NCI-H2196 (cell line): ENCODE results near the gene AP5Z1.
"Not testable (repeated sequence)": the region's sequence is repeated elsewhere in the genome, so short reads cannot be mapped to it uniquely, and the experiment has no call there.

Experiments used
- DNase-seq: peaks from one replicate; lab custom pipeline; 2025; ENCODE audit not compliant: unreplicated experiment; lab: John Stamatoyannopoulos, UW

Gene AP5Z1

DNA sequence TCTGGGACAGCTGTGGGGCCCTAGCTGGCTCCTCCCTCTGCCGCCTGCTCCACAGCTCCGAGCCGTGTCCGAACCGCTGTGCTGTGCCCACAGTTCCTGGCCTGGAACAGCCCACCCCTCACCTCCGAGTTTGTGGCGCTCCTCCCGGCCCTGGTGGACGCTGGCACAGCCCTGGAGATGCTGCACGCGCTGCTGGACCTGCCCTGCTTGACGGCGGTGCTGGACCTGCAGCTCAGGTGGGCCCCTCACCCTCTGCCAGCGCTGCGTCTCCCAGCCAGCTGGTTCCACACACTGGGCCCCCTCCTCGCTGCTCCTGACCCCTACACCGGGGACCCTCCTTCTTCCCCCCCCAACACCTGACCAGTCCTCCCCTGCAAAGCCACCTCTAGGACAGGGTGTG, 12.1 kb downstream of the AP5Z1 start:
- no peak for DNase-seq

DNA sequence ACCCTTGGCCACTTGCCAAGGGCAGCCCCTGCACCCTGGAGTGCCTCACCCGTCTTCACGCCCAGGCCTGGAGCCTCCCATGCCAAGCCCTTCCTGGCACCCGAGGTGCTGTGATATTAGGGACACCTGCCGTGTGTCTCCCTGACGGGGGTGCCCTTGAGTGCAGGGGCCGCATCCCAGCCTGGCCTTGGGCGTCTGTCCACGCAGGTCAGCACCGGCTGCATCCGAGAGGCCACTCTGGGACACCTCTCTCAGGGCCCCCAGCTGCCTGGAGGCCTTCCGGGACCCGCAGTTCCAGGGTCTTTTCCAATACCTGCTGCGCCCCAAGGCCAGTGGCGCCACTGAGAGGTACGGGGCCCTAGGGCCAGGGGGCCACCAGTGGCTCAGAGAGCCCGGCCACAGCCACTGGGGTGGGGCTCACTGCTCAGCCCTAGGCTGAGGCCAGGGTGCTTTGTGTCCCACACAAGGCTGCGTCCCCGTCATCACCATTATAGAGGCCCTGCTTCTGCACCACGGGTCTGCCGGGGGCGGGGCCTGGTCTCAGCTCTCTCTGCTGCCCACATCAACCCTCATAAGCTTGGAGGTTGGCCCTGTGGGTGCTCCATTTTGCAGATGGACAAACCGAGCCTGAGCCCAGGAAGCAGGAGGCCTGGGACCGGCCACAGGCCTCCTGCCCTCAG, 12.7 kb downstream of the AP5Z1 start:
- DNase-seq = no peak

DNA sequence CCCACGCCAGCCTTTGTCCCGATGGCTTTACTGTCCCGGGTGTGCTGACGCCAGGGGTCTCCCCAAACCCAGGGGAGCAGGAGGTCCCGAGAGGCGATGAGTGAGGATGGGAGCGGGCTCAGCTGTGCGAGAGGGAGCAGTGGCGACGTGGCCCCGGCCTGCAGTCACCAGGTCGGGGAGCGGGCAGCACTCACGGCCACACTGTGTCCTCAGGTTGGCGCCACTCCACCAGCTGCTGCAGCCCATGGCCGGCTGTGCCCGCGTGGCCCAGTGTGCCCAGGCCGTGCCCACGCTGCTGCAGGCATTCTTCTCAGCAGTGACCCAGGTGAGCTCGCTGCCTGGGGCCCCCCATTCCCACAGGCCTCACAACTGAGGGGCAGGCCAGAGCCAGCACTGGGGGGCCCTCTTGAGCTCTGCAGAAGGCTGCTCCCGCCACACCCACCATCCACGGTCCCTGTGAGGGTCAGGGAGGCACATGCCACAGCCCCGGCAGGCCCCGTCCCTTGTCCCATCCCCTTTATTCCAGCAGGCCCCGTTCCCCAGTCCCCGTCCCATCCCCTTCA, 13.3 kb downstream of the AP5Z1 start:
- DNase-seq = no peak

DNA sequence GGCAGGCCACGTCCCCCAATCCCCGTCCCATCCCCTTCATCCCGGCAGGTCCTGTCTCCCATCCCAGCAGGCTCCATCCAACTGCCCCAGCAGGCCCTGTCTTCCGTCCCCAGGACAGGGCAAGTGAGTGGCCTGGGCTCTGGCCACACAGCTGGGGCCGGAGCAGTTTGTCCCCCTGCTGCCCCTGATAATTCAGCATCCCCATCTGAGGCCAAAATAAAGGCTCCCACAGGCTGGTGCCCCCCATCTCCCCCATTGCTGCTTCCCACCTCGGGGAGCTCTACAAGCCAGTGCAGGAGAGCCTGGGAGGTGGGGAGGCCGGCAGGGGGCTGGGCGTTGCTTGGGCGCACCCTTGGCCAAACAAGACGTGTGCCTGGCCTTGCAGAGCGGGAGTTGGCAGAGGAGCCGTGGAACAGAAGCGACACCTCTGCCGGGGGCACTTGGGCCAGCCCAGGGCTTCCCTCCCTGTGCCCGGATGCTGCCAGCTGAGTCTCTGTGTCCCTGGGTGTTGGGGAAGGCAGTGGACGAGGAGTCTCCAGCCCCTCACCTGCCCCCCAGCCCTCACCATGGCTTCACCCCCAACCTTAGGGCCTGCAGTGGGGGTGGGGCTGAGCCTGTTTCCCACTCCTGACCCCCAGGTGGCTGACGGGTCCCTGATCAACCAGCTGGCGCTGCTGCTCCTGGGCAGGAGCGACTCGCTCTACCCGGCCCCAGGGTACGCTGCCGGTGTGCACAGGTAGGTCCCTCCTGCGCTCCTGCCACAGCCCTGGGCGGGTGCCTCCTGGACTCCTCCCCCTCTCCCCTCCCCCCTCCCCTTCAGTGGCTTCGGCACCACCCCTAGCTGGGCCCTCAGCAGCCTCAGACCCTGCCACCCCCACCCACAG, 14.0 kb downstream of the AP5Z1 start:
- DNase-seq = no peak

DNA sequence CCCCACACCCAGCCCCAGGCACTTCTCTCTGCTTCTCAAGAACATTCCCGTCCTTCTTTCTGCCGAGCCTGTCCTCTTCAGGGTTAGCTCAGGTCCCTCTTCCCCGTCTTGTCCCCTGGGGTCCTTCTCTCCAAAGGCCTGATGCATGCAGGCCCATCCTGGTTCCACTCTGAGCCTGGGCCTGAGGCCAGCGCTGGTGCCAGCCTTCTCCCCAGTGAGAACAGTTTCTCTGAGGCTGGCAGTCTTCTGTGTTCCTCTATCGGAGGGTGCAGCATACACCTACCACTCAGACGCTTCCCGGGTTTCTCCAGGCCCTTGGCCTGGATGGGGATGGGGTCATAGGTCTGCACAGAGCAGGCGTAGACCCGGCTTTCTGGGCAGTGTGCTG, 14.6 kb downstream of the AP5Z1 start:
- no peak for DNase-seq

DNA sequence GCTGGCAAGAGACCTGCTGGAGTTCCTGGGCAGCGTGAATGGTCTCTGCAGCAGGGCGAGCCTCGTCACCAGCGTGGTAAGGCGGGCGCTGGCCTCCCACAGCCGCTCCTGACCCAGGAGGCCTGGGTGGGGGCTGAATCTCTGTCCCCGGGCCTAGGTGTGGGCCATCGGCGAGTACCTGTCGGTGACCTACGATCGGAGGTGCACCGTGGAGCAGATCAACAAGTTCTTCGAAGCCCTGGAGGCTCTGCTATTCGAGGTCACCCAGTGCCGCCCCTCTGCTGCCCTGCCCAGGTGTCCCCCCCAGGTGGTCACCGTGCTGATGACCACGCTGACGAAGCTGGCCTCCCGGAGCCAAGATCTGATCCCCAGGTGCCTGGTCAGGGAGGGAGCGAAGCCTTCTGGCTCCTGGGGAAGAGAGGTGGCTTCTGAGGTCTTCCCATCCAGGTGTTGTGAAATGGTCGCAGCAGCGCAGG, 15.1 kb downstream of the AP5Z1 start:
- no peak for DNase-seq

DNA sequence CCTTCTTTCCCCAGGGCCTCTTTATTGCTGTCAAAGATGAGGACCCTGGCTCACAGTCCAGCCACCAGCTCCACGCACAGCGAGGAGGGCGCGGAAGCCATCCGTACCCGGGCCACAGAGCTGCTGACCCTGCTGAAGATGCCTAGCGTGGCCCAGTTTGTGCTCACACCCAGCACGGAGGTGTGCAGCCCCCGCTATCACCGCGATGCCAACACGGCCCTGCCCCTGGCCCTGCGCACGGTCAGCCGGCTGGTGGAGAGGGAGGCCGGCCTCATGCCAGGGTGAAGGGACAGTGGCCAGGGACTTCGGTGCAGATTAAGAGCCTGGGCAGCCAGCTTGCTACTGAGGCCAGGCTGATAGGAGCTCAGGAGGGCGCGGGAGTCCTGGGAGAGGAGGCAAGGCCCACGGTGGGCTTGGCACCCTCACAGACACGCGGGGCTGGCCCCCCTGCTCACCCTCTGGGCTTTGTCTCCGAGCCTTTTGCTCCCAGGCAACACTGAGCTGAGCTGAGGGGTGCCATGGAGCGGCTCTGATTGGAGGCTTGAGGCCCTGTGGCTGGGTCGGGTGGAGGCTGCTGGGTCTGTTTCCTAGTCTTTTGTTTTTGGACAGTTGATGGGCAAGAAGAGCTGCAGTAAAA, 15.8 kb downstream of the AP5Z1 start:
- DNase-seq = no peak

DNA sequence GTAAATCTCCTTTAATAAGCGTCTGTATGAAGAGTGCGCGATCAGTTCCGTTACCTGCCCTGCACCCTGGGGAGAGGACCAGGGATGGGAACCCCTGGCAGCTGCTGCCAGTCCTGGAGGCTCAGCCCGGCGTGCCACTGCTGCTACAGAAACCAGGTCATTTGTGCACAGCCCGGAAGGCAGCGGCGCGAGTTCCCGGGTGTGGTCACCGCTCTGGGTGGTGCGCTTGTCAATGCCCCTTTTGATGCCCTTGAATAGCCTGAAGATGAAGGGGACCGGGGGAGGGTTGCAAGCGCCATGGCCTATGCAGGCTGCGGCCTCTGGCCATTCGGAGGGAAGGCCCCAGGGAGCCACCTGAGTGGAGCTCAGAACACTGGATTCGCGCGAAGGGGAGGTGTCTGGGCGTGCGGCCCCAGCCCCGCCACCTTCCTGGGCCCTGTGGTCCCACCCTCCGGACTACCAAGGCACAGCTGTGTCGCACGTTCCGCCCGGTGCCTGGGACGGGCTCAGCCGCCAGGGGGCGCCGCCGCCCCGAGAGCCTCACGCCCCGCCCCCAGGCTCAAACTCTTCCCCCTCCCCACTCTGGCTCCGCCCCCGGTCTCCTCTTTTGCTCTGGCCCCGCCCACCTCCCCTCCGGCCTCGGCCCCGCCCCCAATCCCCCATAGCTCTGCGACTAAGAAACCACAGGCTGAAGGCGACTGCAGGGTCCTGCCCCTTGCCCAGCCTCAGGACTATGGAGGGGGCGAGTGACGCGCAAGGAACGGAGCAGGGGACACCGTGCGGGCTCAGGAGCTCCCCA, 16.5 kb downstream of the AP5Z1 start:
- peak; percentile 45 for DNase-seq

DNA sequence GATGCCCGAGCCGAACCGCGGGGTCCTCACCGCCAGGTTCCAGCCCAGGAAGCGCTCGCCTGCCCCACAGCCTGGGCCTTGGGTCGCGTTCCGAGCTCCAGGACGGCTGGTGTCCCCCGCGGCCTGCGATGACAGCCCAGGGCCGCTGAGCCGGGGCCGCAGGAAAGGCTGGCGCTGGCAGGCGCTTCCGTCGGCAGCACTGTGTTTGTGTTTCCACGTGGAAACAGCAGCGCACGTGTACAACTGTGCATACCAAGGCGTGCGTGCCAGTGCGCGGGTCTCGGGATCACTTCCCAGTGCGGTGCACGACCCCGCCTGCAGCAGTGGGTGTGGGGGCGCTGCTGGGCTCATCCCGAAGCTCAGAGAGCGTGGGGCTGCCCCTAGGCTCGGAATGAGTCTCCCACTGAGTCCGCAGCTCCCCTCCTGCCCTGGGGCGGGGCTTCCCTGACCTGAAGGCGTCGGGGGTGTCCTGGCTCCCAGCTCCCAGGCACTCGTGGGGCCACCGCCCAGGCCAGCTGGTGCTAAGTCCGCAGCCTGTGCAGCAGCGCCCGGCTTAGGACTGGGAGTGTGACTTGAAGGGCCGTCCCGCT, 17.2 kb downstream of the AP5Z1 start:
- no peak for DNase-seq

DNA sequence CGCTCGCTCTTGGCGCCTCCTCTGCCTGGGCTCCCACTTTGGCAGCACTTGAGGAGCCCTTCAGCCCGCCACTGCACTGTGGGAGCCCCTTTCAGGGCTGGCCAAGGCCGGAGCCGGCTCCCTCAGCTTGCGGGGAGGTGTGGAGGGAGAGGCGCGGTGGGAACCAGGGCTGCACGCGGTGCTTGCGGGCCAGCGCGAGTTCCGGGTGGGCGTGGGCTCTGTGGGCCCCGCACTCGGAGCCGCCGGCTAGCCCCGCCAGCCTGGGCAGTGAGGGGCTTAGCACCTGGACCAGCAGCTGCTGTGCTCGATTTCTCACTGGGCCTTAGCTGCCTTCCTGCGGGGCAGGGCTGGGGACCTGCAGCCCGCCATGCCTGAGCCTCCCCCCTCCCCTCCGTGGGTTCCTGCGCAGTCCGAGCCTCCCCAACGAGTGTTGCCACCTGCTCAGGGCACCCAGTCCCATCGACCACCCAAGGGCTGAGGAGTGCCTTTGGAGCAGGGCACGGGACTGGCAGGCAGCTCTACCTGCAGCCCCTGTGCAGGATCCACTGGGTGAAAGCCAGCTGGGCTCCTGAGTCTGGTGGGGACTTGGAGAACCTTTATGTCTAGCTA, 18.1 kb downstream of the AP5Z1 start:
- not testable (repeated sequence) for DNase-seq

DNA sequence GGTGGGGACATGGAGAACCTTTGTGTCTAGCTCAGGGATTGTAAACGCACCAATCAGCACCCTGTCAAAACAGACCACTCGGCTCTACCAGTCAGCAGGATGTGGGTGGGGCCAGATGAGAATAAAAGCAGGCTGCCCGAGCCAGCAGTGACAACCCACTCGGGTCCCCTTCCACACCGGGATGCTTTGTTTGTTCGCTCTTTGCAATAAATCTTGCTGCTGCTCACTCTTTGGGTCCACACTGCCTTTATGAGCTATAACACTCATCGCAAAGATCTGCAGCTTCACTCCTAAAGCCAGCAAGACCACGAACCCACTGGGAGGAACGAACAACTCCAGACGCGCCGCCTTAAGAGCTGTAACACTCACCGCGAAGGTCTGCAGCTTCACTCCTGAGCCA, 18.7 kb downstream of the AP5Z1 start:
- not testable (repeated sequence) for DNase-seq

DNA sequence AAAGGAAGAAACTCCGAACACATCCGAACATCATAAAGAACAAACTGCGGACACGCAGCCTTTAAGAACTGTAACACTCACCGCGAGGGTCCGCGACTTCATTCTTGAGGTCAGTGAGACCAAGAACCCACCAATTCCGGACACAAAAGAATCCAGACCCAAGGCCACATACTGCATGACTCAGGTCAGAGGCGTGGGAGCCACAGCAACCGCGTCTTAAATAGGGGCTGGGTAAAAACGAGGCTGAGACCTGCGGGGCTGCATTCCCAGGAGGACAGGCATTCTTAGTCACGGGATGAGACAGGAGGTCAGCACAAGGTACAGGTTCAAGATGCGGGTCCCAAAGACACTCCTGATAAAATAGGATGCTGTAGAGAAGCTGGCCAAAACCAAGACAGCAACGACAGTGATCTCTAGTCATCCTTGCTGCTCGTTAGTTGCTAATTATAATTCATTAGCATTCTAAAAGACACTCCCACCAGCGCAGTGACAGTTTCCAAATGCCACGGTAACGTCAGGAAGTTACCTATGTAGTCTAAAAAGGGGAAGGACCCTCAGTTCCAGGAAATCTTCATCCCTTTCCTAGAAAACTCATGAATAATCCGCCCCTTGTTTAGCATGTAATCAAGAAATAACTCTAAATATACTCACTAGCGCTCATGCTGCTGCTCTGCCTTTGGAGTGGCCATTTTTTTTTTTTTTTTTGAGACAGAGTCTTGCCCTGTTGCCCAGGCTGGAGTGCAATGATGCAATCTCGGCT, 19.3 kb downstream of the AP5Z1 start:
- DNase-seq = no peak

DNA sequence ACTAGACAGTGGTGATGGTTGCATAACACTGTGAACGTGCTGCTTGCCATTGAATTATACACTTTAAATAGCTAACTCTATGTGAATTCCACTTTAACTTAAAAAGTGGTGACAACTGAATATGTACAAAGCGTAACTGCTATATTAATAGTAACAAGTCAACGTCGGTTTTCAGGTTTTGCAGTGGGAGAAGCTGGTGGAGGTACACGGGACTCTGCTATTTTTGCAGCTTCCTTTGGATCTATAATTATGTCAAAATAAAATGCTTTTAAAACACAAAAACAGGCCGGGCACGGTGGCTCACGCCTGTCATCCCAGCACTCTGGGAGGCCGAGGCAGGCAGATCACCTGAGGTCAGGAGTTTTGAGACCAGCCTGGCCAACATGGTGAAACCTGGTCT, 21.0 kb downstream of the AP5Z1 start:
- DNase-seq = no peak

DNA sequence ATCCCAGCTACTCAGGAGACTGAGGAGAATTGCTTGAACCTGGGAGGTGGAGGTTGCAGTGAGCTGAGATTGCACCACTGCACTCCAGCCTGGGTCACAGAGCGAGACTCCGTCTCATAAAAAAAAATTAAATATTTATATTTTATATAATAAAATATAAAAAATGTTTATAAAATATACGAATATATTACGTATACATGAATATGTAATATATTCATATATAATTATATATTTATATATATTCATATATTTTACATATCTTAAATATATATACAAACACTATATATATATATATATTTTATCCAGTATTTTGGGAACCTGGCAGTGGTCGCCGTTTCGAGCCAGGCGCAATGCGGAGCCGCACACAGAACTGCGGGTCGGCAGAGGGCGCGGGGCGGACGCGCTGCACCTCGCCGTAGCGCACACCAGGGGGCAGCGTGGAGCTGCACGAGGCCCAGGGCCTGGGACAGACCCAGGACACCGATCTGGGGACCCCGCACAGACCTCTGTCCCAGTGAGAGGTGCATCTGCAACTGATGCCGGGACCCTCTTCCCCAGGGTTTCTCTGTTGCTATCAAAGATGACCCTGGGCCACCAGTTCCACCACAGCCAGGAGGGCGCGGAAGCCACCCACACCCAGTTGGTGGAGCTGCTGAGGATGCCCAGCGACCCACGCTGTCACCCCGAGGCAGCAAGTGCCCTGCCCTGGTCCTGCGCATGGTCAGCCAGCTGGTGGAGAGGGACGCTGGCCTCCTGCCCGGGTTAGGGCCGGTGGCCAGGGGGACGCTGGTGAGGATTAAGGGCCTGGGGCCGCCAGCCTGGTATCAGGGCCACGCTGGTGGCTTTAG, 22.7 kb downstream of the AP5Z1 start:
- DNase-seq = peak; percentile 41

DNA sequence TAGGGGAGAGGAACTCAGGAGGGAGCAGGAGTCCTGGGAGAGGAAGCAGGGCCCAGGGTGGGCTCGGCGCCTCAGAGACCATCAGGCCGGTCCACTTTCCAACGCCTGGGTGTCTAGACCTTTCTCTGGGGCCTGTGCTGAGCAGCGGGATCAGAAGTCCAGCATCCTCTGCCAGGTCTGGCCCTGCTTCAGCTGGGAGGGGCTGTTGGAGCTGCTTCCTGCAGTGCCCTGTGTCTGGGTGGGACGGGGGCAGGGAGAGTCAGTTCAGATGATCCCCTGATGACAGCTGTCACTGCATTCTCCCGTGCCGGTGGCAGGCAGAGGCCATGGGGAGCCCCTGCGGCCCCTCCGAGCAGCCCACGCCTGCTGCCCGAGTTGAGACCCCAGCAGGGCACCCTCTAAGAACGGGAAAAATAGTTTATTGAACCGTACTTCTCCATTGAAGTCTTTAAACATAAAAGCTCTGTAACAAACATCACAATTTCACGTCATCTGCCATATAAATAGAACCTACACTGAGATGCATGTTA, 23.3 kb downstream of the AP5Z1 start:
- no peak for DNase-seq

DNA sequence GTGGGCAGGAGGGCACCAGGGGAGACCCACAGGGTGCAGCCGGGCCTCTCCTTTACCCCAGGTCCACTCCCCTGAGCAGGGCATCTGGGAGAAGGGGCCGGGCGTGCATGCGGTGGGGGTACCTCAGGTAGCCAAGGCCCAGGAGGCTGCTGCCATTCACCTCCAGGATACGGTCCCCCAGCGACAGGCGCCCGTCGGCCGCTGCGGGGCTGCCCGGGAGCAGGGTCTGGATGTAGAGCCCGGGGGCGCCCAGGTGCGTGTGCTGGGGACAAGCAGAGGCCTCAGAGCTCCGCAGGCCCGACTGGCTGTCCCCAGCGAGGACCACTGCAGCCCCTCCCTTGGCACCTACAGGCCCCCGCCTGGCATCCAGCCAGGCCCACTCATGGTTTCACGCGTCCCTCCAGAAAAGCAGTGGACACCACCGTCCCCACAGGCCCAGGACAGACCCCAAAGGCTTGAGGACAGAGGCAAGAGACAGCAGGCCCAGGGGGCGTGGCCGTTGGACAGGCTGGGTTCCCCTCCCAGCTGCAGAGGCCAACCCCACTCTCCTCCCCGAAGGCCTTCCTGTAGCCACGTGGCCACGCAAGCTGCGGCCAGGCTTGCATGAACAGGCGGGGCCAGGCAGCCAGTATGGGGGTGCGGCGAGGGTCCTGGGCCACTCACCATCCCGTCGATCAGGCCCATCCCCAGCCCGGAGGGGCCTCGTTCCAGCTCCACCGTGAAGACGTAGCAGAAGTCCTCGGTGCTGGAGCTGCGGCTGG, 24.3 kb downstream of the AP5Z1 start:
- DNase-seq = no peak

DNA sequence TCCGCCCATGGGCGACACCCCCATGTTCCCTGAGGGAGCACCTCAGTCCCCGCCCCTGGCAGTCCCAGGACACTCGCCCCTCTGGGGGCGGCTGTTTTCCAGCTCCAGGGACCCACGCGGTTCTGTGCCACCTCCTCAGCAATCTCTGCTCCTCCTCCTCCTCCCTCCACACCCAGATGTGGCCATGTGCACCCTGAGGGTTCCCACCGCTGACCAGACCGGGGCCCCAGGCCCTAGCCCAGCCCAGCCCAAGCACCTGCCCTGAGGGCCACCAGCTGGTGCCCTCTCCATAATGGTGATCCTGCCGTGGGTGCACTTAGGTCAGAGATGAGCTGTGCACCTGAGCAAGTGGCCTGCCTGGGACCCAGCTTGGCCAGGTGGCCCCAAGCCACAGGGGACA, 25.1 kb downstream of the AP5Z1 start:
- DNase-seq = no peak
